Neutrophil (primary cell): ENCODE measurements around the gene MYO5B.
"Not testable (repeated sequence)": the region's sequence is repeated elsewhere in the genome, so short reads cannot be mapped to it uniquely, and the experiment has no call there.

Experiments
- H3K27ac ChIP-seq: fragments of 200-600 bp; sonication (generic); 2 replicates; pipeline ENCODE4 v1.5.1; 2016; ENCODE audit warnings: mild to moderate bottlenecking, moderate library complexity
- H3K27me3 ChIP-seq: fragments of 200-600 bp; sonication (generic); 2 replicates; pipeline ENCODE4 v1.6.0; 2016; ENCODE audit warnings: mild to moderate bottlenecking
- H3K36me3 ChIP-seq: fragments of 200-600 bp; sonication (generic); 2 replicates; pipeline ENCODE4 v1.5.1; 2017
- H3K4me1 ChIP-seq, 2 experiments: fragments of 200-600 bp in 1 of 2; sonication (generic) in 1 of 2; 1 replicate in 1 of 2; 2 replicates in 1 of 2; pipeline versions ENCODE4 v1.5.1 to v1.6.1; 2013 to 2016; ENCODE audit warnings: low read depth in 1 of 2, low read length in 1 of 2, mild to moderate bottlenecking in 1 of 2, moderate library complexity in 1 of 2; ENCODE audit not compliant: control insufficient read depth in 1 of 2, insufficient read depth in 1 of 2
- H3K4me3 ChIP-seq, 2 experiments: fragments of 200-600 bp in 1 of 2; sonication (generic) in 1 of 2; 1 replicate in 1 of 2; 2 replicates in 1 of 2; pipeline ENCODE4 v1.5.1; 2013 to 2016; ENCODE audit warnings: low read depth in 1 of 2, low read length in 1 of 2, mild to moderate bottlenecking in 1 of 2, moderate library complexity in 1 of 2
- H3K9me3 ChIP-seq: fragments of 200-600 bp; sonication (generic); 2 replicates; pipeline ENCODE4 v1.5.1; 2016
- TF ChIP-seq, protein P1 (sequence below): fragments of 200-600 bp; sonication (generic); IDR thresholded peaks from 2 replicates; pipeline ENCODE4 v1.5.1; 2016; ENCODE audit warnings: antibody characterized with exemption

MYO5B gene

GRCh38 chr18:49841236-49842217 lies 353.4 kb downstream of the MYO5B start:
- Histone ChIP-seq H3K27ac (no peak overlapping the region), H3K4me3 (no peak overlapping the region), H3K27me3 (peaks cover 4% of the 10 kb centered on the region), H3K9me3 (no peaks in the 10 kb centered on the region), H3K36me3 (no peaks in the 10 kb centered on the region), H3K4me1 (no peaks in the 10 kb centered on the region)
- TF ChIP-seq, protein P1, sequence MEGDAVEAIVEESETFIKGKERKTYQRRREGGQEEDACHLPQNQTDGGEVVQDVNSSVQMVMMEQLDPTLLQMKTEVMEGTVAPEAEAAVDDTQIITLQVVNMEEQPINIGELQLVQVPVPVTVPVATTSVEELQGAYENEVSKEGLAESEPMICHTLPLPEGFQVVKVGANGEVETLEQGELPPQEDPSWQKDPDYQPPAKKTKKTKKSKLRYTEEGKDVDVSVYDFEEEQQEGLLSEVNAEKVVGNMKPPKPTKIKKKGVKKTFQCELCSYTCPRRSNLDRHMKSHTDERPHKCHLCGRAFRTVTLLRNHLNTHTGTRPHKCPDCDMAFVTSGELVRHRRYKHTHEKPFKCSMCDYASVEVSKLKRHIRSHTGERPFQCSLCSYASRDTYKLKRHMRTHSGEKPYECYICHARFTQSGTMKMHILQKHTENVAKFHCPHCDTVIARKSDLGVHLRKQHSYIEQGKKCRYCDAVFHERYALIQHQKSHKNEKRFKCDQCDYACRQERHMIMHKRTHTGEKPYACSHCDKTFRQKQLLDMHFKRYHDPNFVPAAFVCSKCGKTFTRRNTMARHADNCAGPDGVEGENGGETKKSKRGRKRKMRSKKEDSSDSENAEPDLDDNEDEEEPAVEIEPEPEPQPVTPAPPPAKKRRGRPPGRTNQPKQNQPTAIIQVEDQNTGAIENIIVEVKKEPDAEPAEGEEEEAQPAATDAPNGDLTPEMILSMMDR, result no peak

DNA sequence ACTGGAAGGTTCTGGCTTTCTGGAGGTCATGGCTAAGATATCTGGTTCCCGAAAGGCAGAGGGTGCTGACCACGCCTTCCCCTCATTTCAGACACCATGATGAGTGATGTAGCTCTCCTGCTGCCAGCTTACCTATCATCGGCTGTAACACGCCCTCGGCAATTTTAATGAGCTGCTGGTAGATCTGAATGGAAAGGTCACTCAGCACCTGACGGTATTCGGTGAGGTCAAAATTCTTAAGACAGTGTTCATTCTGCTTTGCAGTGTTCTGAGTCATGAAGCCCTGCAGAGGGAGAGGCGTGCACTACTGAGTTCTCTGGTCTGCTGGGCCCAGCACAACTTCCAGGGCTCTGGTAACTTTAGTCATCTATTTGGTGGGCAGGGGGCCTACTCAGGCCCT lies 355.9 kb downstream of the MYO5B start:
- TF ChIP-seq, protein P1, result no peak
- Histone ChIP-seq H3K27me3 (peaks cover 11% of the 10 kb centered on the region), H3K9me3 (no peaks in the 10 kb centered on the region), H3K4me3 (no peak overlapping the region), H3K36me3 (no peaks in the 10 kb centered on the region), H3K4me1 (no peaks in the 10 kb centered on the region), H3K27ac (no peak overlapping the region)

- no peaks in the 10 kb centered on the region for H3K4me1 ChIP-seq
- H3K27ac ChIP-seq, result no peak overlapping the region
- no peak overlapping the region for H3K4me3 ChIP-seq
- TF ChIP-seq, protein P1, result no peak
- H3K36me3 ChIP-seq, result no peaks in the 10 kb centered on the region
- H3K9me3 ChIP-seq, result no peaks in the 10 kb centered on the region
- H3K27me3 ChIP-seq, result peaks cover 11% of the 10 kb centered on the region
These were observed 356.6 kb downstream of the MYO5B start for GRCh38 chr18:49838381-49838780.

GRCh38 chr18:49837889-49838288 lies 357.1 kb downstream of the MYO5B start:
- H3K27me3 ChIP-seq, result peaks cover 11% of the 10 kb centered on the region
- no peaks in the 10 kb centered on the region for H3K9me3 ChIP-seq
- no peaks in the 10 kb centered on the region for H3K4me1 ChIP-seq
- TF ChIP-seq, protein P1, result no peak
- no peak overlapping the region for H3K27ac ChIP-seq
- no peaks in the 10 kb centered on the region for H3K36me3 ChIP-seq
- no peak overlapping the region for H3K4me3 ChIP-seq

GRCh38 chr18:49837316-49837835 lies 357.6 kb downstream of the MYO5B start:
- not testable (repeated sequence) for H3K9me3 ChIP-seq, H3K4me3 ChIP-seq, H3K4me1 ChIP-seq, H3K36me3 ChIP-seq, H3K27ac ChIP-seq
- peaks cover 11% of the 10 kb centered on the region for H3K27me3 ChIP-seq

DNA sequence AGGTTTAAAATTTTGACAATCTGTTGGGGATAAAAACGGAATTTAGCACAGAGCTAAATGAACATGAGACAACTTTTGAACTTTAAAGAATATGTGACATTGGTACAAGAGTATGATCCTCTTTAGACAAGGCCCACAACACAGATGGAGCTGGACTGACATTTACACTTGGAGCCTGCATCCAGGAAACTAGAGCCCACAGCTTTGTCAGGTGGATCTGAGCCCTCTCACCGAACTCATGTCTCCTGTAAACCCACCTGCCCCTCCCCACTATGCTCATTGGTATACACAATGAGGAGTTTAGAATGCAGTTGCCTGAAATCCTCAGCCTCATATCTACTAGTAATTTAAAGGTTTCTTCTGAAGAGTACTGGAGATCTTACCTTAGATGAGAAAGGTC lies 359.5 kb downstream of the MYO5B start:
- no peaks in the 10 kb centered on the region for H3K36me3 ChIP-seq
- H3K27me3 ChIP-seq, result peaks cover 11% of the 10 kb centered on the region
- no peaks in the 10 kb centered on the region for H3K4me1 ChIP-seq
- H3K4me3 ChIP-seq, result no peak overlapping the region
- no peak overlapping the region for H3K27ac ChIP-seq
- no peaks in the 10 kb centered on the region for H3K9me3 ChIP-seq
- TF ChIP-seq, protein P1, result no peak
